Activated T-cell treated with anti-CD3 and anti-CD28 coated beads for 4 hours (primary cell): ENCODE measurements around the gene POLR1F.
"Not testable (repeated sequence)": the region's sequence is repeated elsewhere in the genome, so short reads cannot be mapped to it uniquely, and the experiment has no call there.

Source experiments
- DNase-seq: peaks from one replicate; pipeline ENCODE4 v3.0.0-alpha.2; 2020

Gene POLR1F

DNA sequence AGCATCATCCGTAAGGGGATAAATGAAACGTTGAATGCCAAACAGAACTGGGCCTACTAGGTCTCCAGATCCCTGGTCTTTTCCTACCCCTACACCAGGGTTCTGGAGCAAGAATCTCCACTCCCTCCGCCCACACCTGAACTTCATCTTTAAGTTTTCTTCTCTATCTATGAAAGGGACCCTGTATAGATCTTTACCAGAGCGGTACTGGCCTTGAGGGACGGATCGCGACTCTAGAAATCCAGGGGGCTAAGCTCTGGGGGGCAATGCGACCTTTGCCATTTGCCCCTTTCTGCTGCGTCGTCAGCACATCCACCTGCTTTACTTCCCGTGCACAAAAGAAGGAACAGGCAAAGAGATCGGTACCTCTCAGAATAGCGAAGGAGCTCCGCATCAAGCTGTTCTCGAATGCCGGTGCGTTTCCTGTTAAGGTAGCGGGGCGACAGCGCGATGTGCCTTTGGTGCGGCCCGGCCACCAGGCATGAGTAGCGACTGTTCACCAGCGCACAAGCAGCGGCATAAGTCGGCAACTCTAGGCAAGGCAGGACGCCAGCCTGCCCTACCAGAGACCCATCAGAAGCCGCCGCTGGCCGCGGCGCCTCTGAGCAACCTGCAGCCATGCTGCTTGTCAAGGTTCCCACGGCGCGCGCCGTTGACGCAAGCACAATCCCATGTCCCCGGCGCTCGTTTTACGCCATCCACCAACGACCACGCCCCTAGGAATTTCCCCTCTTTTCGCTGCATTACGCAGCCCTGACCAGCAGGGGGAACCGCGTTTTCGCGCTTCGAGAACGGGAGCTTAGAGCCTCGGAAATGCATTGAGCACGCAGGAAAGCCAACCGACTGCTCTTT is at the start of gene POLR1F:
POLR1F (minus strand) TSS at position 641 of the 852 bp plus-strand sequence; CDS start at position 620, 21 bp downstream.
- peak; percentile 94 for DNase-seq

DNA sequence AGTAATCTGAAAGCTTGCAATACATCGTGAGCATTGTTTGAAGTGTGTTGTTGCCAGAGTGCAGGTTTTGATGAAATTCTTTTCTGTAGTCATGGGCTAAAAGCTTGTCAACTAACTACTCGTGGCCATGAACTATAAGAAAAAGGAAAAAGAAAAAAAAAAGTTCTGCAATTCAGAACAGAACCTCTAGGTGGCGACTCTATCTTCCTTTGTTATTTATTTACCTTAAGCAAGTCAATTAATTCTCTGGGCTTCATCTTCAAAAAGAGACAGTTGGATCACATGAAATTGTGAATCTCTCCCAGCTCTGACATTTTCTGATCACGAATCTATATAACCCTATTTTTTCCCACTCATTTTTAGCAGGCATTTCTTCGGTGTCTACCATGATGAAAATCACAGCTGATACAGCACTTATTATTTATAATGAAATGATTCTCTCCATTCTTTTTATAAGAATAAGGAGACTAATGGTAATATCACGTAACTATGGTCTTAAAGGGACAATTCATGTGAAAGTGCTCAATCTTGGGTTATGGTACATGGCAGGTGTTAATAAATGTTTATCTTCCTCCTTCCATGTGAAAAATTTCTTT is 45.8 kb upstream of the POLR1F start:
- DNase-seq, result no peak

DNA sequence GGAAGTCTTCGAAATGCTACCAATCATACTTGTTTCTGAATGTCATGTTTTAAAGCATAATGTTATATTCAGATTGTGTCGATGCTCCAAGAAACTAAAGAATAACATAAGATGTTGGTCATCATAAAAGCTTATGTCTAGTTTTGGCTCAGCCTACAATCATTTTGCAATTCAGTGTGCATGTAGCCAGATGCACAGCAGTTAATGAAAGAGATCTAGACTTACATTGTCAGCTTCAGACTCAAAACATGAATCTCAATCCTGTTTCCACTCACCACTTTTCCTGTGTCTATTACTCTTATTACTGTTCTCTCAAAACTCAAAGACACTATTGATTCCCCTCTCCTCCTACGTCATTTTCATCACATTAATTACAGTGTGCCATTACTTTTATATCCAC is 43.2 kb upstream of the POLR1F start:
- no peak for DNase-seq

GRCh38 chr7:19749658-19750057 is 40.8 kb upstream of the POLR1F start:
- no peak for DNase-seq

- DNase-seq, result no peak
Measured at GRCh38 chr7:19747740-19748339, 39.0 kb upstream of the POLR1F start.

- no peak for DNase-seq
Measured at GRCh38 chr7:19744075-19744474, 35.2 kb upstream of the POLR1F start.

GRCh38 chr7:19728716-19729115 is 19.9 kb upstream of the POLR1F start:
- no peak for DNase-seq

DNA sequence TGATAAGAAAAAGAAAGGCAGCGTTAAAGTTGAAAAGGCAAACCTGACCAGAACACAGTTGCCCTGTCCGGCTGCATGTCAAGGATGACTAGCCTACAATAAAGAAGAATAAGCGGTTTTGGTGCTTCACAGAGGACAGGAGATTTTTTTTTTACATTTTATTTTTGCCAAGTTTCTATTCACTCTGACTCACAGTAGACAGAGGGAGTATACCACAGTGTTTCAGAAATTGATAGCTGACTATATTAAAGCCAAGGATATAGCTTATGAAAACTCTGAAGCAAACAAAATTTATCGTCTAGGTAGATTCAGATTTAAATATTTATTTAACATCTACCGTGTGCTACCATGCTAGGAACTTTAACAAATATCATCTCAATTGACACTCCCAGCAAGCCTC is 16.9 kb upstream of the POLR1F start:
- no peak for DNase-seq

GRCh38 chr7:19715499-19715898 is 6.7 kb upstream of the POLR1F start:
- DNase-seq, result no peak

GRCh38 chr7:19713676-19714075 is 4.8 kb upstream of the POLR1F start:
- peak; percentile 43 for DNase-seq

- DNase-seq, result no peak
Measured at GRCh38 chr7:19709249-19709578, 377 bp upstream of the POLR1F start.

GRCh38 chr7:19707240-19707639 is 1.6 kb downstream of the POLR1F start:
- no peak for DNase-seq

GRCh38 chr7:19705663-19706062 is 3.2 kb downstream of the POLR1F start:
- DNase-seq, result no peak

GRCh38 chr7:19701471-19701870 is 7.4 kb downstream of the POLR1F start:
- DNase-seq, result no peak

- no peak for DNase-seq
Measured at GRCh38 chr7:19700936-19701335, 7.9 kb downstream of the POLR1F start.

- no peak for DNase-seq
Measured at GRCh38 chr7:19698331-19698730, 10.5 kb downstream of the POLR1F start.

GRCh38 chr7:19696926-19697325 is 11.9 kb downstream of the POLR1F start:
- no peak for DNase-seq

GRCh38 chr7:19692111-19692828 is 16.6 kb downstream of the POLR1F start:
- DNase-seq, result no peak

DNA sequence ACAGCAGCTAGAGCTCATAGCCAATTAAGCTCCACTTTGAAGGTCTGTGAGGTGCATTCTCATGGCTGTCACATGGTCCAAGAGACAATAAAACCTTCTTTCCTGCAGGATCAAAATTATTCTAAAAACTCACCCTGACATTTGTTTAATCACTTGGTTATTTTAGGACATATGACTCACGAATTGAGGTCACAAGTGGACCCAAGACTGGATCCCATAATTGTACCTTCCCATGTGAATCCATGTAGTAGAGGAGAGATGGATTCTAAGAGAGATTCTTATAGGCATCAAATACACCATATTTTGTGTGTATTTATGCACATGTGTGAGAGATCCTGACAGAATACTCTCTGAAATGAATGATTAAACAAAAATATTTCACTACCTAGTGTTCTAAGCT is 18.1 kb downstream of the POLR1F start:
- DNase-seq, result no peak

DNA sequence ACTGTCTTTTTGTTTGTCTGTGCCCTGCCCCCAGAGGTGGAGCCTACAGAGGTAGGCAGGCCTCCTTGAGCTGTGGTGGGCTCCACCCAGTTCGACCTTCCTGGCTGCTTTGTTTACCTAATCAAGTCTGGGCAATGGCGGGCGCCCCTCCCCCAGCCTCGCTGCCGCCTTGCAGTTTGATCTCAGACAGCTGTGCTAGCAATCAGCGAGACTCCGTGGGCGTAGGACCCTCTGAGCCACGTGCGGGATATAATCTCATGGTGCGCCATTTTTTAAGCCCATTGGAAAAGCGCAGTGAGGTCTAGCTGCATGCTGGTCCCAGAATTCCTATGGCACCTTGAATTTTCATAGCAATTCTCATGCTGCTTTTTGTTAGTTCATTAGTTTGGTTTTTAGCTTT is 19.7 kb downstream of the POLR1F start:
- not testable (repeated sequence) for DNase-seq

DNA sequence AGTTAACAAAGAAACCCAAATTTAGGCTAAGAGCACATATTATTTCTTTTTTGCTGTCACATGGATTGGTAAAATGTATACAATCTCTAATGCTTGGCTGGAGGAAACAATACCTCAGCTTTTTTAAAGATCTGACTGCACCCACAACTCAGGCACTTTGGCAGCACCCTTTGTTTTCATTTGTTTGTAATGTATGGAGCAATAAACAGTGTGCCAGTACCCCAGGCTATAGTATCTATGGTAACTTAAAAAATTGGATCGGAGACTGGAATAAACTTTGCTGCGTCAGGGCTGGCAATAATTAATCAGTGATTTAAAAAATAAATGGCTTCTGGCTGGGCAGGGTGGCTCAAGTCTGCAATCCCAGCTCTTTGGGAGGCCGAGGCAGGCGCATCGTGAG is 27.2 kb downstream of the POLR1F start:
- DNase-seq, result no peak

GRCh38 chr7:19677180-19677579 is 31.7 kb downstream of the POLR1F start:
- DNase-seq, result no peak

GRCh38 chr7:19675816-19676215 is 33.0 kb downstream of the POLR1F start:
- no peak for DNase-seq
